BE2C (cell line): ENCODE data around the gene NSUN6.

Experiments used
- DNase-seq: peaks from one replicate; pipeline ENCODE4 v3.0.0-alpha.2; 2020
- H3K27me3 ChIP-seq: fragments of 250-450 bp; sonication (Bioruptor Pico); 2 replicates; pipeline ENCODE4 v1.5.1; 2020; ENCODE audit warnings: mild to moderate bottlenecking
- H3K36me3 ChIP-seq: fragments of 250-450 bp; sonication (Bioruptor Pico); 2 replicates; pipeline ENCODE4 v1.5.1; 2020; ENCODE audit warnings: mild to moderate bottlenecking
- H3K4me1 ChIP-seq: fragments of 250-450 bp; sonication (Bioruptor Pico); 2 replicates; pipeline ENCODE4 v1.5.1; 2020
- H3K4me3 ChIP-seq: 2 replicates; pipeline ENCODE4 v1.5.1; 2011; ENCODE audit warnings: low read depth, low read length
- H3K9me3 ChIP-seq: fragments of 250-450 bp; sonication (Bioruptor Pico); 2 replicates; pipeline ENCODE4 v1.5.1; 2020
- TF ChIP-seq, protein P1 (sequence below): IDR thresholded peaks from 2 replicates; pipeline ENCODE4 v1.5.1; 2012; ENCODE audit warnings: mild to moderate bottlenecking, low read depth, low read length

The NSUN6 gene

GRCh38 chr10:18523858-18524257 lies 127.5 kb downstream of the NSUN6 start:
- Histone ChIP-seq H3K36me3 (no peaks in the 10 kb centered on the region), H3K9me3 (no peaks in the 10 kb centered on the region), H3K27me3 (peaks cover 2% of the 10 kb centered on the region; the same call in 1 of the 2 replicates), H3K4me1 (no peaks in the 10 kb centered on the region), H3K4me3 (no peak overlapping the region)
- TF ChIP-seq, protein P1, sequence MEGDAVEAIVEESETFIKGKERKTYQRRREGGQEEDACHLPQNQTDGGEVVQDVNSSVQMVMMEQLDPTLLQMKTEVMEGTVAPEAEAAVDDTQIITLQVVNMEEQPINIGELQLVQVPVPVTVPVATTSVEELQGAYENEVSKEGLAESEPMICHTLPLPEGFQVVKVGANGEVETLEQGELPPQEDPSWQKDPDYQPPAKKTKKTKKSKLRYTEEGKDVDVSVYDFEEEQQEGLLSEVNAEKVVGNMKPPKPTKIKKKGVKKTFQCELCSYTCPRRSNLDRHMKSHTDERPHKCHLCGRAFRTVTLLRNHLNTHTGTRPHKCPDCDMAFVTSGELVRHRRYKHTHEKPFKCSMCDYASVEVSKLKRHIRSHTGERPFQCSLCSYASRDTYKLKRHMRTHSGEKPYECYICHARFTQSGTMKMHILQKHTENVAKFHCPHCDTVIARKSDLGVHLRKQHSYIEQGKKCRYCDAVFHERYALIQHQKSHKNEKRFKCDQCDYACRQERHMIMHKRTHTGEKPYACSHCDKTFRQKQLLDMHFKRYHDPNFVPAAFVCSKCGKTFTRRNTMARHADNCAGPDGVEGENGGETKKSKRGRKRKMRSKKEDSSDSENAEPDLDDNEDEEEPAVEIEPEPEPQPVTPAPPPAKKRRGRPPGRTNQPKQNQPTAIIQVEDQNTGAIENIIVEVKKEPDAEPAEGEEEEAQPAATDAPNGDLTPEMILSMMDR = no peak
- no peak for DNase-seq

- DNase-seq = no peak
- H3K4me3 ChIP-seq = no peak overlapping the region
- TF ChIP-seq, protein P1 = no peak
- H3K9me3 ChIP-seq = no peaks in the 10 kb centered on the region
- peaks cover 2% of the 10 kb centered on the region; the same call in 1 of the 2 replicates for H3K27me3 ChIP-seq
- H3K36me3 ChIP-seq = no peaks in the 10 kb centered on the region
- H3K4me1 ChIP-seq = no peaks in the 10 kb centered on the region
Measured at GRCh38 chr10:18523025-18523424, 128.4 kb downstream of the NSUN6 start.

- H3K4me1 ChIP-seq = no peaks in the 10 kb centered on the region
- H3K9me3 ChIP-seq = no peaks in the 10 kb centered on the region
- DNase-seq = no peak
- H3K27me3 ChIP-seq = peaks cover 6% of the 10 kb centered on the region
- TF ChIP-seq, protein P1 = no peak
- H3K36me3 ChIP-seq = no peaks in the 10 kb centered on the region
- H3K4me3 ChIP-seq = no peak overlapping the region
Measured at GRCh38 chr10:18516851-18517250, 134.5 kb downstream of the NSUN6 start.

- Histone ChIP-seq H3K4me3 (no peak overlapping the region), H3K9me3 (no peaks in the 10 kb centered on the region), H3K27me3 (peaks cover 6% of the 10 kb centered on the region), H3K36me3 (no peaks in the 10 kb centered on the region), H3K4me1 (no peaks in the 10 kb centered on the region)
- DNase-seq = no peak
- TF ChIP-seq, protein P1 = no peak
Measured at GRCh38 chr10:18514537-18514936, 136.8 kb downstream of the NSUN6 start.

DNA sequence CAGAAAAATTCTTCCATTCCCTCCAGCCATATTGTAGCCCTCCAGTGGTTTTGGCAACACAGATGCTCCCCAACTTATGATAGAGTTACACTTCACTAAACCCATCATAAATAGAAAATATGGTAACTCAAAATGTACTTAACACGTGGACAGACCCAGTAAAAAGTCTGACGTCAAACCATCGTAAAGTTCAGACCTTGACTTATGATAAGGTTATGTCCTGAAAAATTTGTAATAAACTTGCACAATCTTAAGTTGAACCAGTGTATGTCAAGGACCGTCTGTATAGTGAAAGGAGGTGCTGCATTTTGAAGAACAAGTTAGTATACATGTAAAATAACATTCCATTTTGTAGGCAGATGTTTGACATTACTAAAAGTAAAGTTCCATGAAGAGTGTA lies 142.8 kb downstream of the NSUN6 start:
- TF ChIP-seq, protein P1 = no peak
- H3K36me3 ChIP-seq = no peaks in the 10 kb centered on the region
- H3K4me1 ChIP-seq = no peaks in the 10 kb centered on the region
- no peak for DNase-seq
- H3K4me3 ChIP-seq = no peak overlapping the region
- H3K9me3 ChIP-seq = no peaks in the 10 kb centered on the region
- no peaks in the 10 kb centered on the region for H3K27me3 ChIP-seq

- H3K9me3 ChIP-seq = no peaks in the 10 kb centered on the region
- H3K27me3 ChIP-seq = no peaks in the 10 kb centered on the region
- H3K4me3 ChIP-seq = no peak overlapping the region
- H3K36me3 ChIP-seq = no peaks in the 10 kb centered on the region
- no peaks in the 10 kb centered on the region for H3K4me1 ChIP-seq
- TF ChIP-seq, protein P1 = no peak
- no peak for DNase-seq
Measured at GRCh38 chr10:18505456-18506118, 145.8 kb downstream of the NSUN6 start.
